WTC11 (cell line): Measurements from ENCODE around the gene ANTXR2. TPM values are rescaled to one million over a fixed set of nuclear protein-coding genes. Genes with fewer than 3 reads are reported as not detected.

ENCODE experiments used
- ATAC-seq: fragments of 200-7000 bp; cut with Tn5 transposase; 2 replicates; pipeline ENCODE4 v1.10.0; 2021; ENCODE audit warnings: mild to moderate bottlenecking, moderate library complexity
- CTCF ChIA-PET: fragments of 300-600 bp; sonication (Branson Sonifier 250); formaldehyde crosslinking; loops from one replicate; lab custom pipeline; 2021; ENCODE audit warnings: antibody characterized with exemption; lab: Charles Lee
- POLR2A ChIA-PET: fragments of 350-600 bp; sonication (Branson Sonifier 250); formaldehyde crosslinking; loops from one replicate; lab custom pipeline; 2021; ENCODE audit warnings: antibody characterized with exemption; lab: Charles Lee
- DNase-seq: peaks from one replicate; pipeline ENCODE4 v3.0.0; 2021; ENCODE audit warnings: low spot score
- H3K27ac Mint-ChIP-seq: 2 replicates; pipeline ENCODE4 v1.8.0; 2021; ENCODE audit warnings: mixed read lengths
- H3K27me3 Mint-ChIP-seq: 2 replicates; pipeline ENCODE4 v1.8.0; 2021; ENCODE audit warnings: low read depth, mild to moderate bottlenecking, moderate library complexity, mixed read lengths
- H3K36me3 Mint-ChIP-seq: 2 replicates; pipeline ENCODE4 v1.8.0; 2021; ENCODE audit warnings: mixed read lengths
- H3K4me1 Mint-ChIP-seq: 2 replicates; pipeline ENCODE4 v1.8.0; 2022; ENCODE audit warnings: mixed read lengths
- H3K4me3 Mint-ChIP-seq: 2 replicates; pipeline ENCODE4 v1.8.0; 2021; ENCODE audit warnings: mild to moderate bottlenecking, moderate library complexity, mixed read lengths
- H3K9me3 Mint-ChIP-seq: 2 replicates; pipeline ENCODE4 v1.8.0; 2021; ENCODE audit warnings: mixed read lengths
- ATF1 ChIP-seq: sonication (generic); formaldehyde crosslinking; IDR thresholded peaks from 2 replicates; pipeline ENCODE4 v1.8.1; 2023; ENCODE audit warnings: mild to moderate bottlenecking, moderate library complexity, missing genetic modification reagents
- ESRRA ChIP-seq: sonication (generic); formaldehyde crosslinking; IDR thresholded peaks from 2 replicates; pipeline ENCODE4 v1.8.1; 2022; ENCODE audit warnings: mild to moderate bottlenecking, missing genetic modification reagents, borderline replicate concordance
- IRF2 ChIP-seq: sonication (generic); formaldehyde crosslinking; IDR thresholded peaks from 2 replicates; pipeline ENCODE4 v1.8.0; 2022; ENCODE audit warnings: low read depth, missing genetic modification reagents, borderline replicate concordance
- JAZF1 ChIP-seq: fragments of 250-450 bp; sonication (Bioruptor Pico); IDR thresholded peaks from 2 replicates; pipeline ENCODE4 v1.9.0; 2021; ENCODE audit warnings: moderate library complexity, mild to moderate bottlenecking, inconsistent platforms
- MYBL2 ChIP-seq: sonication (generic); formaldehyde crosslinking; IDR thresholded peaks from 2 replicates; pipeline ENCODE4 v1.8.1; 2023; ENCODE audit warnings: mild to moderate bottlenecking, moderate library complexity, missing genetic modification reagents
- OVOL2 ChIP-seq: fragments of 250-450 bp; sonication (Bioruptor Pico); IDR thresholded peaks from 2 replicates; pipeline ENCODE4 v1.9.0; 2021; ENCODE audit warnings: mild to moderate bottlenecking, borderline replicate concordance
- ZNF317 ChIP-seq: sonication (generic); formaldehyde crosslinking; IDR thresholded peaks from 2 replicates; pipeline ENCODE4 v1.8.1; 2023; ENCODE audit warnings: low read depth, mild to moderate bottlenecking, moderate library complexity, missing genetic modification reagents, borderline replicate concordance
- ZNF671 ChIP-seq: fragments of 250-450 bp; sonication (Bioruptor Pico); IDR thresholded peaks from 2 replicates; pipeline ENCODE4 v1.8.0; 2021; ENCODE audit warnings: mild to moderate bottlenecking
- total RNA-seq: library from RNA; stranded (reverse); gene quantifications from 3 replicates; pipeline ENCODE4 v1.2.3, GENCODE V29; 2021
- TF ChIP-seq, protein P1 (sequence below): sonication (generic); formaldehyde crosslinking; IDR thresholded peaks from 2 replicates; pipeline ENCODE4 v1.8.1; 2023; ENCODE audit warnings: mild to moderate bottlenecking, moderate library complexity, missing genetic modification reagents
- TF ChIP-seq, protein P2 (sequence below): sonication (generic); formaldehyde crosslinking; IDR thresholded peaks from 2 replicates; pipeline ENCODE4 v1.8.1; 2023; ENCODE audit warnings: mild to moderate bottlenecking, missing genetic modification reagents
- TF ChIP-seq, protein P3 (sequence below): sonication (generic); formaldehyde crosslinking; conservative IDR thresholded peaks from 2 replicates; pipeline ENCODE4 v1.8.1; 2022; ENCODE audit warnings: mild to moderate bottlenecking, missing genetic modification reagents
- TF ChIP-seq, protein P4 (sequence below): sonication (generic); formaldehyde crosslinking; IDR thresholded peaks from 2 replicates; pipeline ENCODE4 v1.8.1; 2023; ENCODE audit warnings: mild to moderate bottlenecking, missing genetic modification reagents, moderate library complexity
- TF ChIP-seq, protein P5 (sequence below): fragments of 250-450 bp; sonication (Bioruptor Pico); IDR thresholded peaks from 2 replicates; pipeline ENCODE4 v1.9.0; 2021; ENCODE audit warnings: mild to moderate bottlenecking
- TF ChIP-seq, protein P6 (sequence below): fragments of 200-600 bp; IDR thresholded peaks from 2 replicates; pipeline ENCODE4 v1.8.0; 2022; ENCODE audit warnings: antibody characterized with exemption
- TF ChIP-seq, protein P7 (sequence below): sonication (generic); formaldehyde crosslinking; IDR thresholded peaks from 2 replicates; pipeline ENCODE4 v1.8.0; 2022; ENCODE audit warnings: missing genetic modification reagents

ANTXR2 gene
- total RNA-seq, 1 experiment from 2014 or later = 9.9 TPM

DNA sequence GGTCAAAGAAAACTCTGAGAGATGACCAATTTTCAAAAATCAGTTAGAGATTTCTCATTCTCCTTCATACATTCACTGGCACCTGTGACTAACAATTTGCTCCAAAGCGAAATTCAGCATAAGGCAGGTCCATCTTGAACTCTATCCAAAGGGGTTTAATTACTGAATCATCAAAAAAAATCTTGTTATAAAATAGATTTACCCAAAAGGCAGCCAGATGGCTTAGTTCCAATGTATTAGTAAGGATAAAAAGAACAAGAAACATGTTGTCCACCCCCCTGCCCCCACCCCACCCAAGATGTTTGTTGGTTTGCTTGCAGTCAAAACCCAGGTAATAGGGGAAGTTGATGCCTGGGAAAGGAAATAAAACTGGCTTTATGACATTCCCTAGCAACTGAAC is 200.3 kb downstream of the ANTXR2 start:
- H3K9me3 Mint-ChIP-seq = peaks cover 2% of the 10 kb centered on the region
- CTCF ChIA-PET = no interaction called here
- no peaks in the 10 kb centered on the region for H3K4me1 Mint-ChIP-seq
- no peaks in the 10 kb centered on the region; the same call in 1 of the 2 replicates for H3K27me3 Mint-ChIP-seq
- ATAC-seq (no peak), DNase-seq (no peak)
- no peak overlapping the region for H3K4me3 Mint-ChIP-seq
- H3K36me3 Mint-ChIP-seq = no peaks in the 10 kb centered on the region
- TF ChIP-seq, protein P1, sequence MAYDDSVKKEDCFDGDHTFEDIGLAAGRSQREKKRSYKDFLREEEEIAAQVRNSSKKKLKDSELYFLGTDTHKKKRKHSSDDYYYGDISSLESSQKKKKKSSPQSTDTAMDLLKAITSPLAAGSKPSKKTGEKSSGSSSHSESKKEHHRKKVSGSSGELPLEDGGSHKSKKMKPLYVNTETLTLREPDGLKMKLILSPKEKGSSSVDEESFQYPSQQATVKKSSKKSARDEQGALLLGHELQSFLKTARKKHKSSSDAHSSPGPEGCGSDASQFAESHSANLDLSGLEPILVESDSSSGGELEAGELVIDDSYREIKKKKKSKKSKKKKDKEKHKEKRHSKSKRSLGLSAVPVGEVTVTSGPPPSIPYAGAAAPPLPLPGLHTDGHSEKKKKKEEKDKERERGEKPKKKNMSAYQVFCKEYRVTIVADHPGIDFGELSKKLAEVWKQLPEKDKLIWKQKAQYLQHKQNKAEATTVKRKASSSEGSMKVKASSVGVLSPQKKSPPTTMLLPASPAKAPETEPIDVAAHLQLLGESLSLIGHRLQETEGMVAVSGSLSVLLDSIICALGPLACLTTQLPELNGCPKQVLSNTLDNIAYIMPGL (CRISPR knock-in tag) = no peak
- no peak for TF ChIP-seq OVOL2
- no peak for TF ChIP-seq MYBL2
- TF ChIP-seq, protein P2, sequence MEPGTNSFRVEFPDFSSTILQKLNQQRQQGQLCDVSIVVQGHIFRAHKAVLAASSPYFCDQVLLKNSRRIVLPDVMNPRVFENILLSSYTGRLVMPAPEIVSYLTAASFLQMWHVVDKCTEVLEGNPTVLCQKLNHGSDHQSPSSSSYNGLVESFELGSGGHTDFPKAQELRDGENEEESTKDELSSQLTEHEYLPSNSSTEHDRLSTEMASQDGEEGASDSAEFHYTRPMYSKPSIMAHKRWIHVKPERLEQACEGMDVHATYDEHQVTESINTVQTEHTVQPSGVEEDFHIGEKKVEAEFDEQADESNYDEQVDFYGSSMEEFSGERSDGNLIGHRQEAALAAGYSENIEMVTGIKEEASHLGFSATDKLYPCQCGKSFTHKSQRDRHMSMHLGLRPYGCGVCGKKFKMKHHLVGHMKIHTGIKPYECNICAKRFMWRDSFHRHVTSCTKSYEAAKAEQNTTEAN = no peak
- TF ChIP-seq, protein P3, sequence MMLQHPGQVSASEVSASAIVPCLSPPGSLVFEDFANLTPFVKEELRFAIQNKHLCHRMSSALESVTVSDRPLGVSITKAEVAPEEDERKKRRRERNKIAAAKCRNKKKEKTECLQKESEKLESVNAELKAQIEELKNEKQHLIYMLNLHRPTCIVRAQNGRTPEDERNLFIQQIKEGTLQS (CRISPR knock-in tag) = no peak
- TF ChIP-seq IRF2 (CRISPR knock-in tag) = no peak
- TF ChIP-seq ZNF317 = no peak
- TF ChIP-seq ESRRA (CRISPR knock-in tag) = no peak
- no peak for TF ChIP-seq JAZF1 (CRISPR knock-in tag)
- TF ChIP-seq, protein P4, sequence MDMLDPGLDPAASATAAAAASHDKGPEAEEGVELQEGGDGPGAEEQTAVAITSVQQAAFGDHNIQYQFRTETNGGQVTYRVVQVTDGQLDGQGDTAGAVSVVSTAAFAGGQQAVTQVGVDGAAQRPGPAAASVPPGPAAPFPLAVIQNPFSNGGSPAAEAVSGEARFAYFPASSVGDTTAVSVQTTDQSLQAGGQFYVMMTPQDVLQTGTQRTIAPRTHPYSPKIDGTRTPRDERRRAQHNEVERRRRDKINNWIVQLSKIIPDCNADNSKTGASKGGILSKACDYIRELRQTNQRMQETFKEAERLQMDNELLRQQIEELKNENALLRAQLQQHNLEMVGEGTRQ (CRISPR knock-in tag) = no peak
- TF ChIP-seq ZNF671 = no peak
- TF ChIP-seq, protein P5, sequence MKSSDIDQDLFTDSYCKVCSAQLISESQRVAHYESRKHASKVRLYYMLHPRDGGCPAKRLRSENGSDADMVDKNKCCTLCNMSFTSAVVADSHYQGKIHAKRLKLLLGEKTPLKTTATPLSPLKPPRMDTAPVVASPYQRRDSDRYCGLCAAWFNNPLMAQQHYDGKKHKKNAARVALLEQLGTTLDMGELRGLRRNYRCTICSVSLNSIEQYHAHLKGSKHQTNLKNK (CRISPR knock-in tag) = no peak
- TF ChIP-seq, protein P6, sequence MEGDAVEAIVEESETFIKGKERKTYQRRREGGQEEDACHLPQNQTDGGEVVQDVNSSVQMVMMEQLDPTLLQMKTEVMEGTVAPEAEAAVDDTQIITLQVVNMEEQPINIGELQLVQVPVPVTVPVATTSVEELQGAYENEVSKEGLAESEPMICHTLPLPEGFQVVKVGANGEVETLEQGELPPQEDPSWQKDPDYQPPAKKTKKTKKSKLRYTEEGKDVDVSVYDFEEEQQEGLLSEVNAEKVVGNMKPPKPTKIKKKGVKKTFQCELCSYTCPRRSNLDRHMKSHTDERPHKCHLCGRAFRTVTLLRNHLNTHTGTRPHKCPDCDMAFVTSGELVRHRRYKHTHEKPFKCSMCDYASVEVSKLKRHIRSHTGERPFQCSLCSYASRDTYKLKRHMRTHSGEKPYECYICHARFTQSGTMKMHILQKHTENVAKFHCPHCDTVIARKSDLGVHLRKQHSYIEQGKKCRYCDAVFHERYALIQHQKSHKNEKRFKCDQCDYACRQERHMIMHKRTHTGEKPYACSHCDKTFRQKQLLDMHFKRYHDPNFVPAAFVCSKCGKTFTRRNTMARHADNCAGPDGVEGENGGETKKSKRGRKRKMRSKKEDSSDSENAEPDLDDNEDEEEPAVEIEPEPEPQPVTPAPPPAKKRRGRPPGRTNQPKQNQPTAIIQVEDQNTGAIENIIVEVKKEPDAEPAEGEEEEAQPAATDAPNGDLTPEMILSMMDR = no peak
- TF ChIP-seq, all 79 proteins: peak for 0
- POLR2A ChIA-PET = no interaction called here
- no peak overlapping the region for H3K27ac Mint-ChIP-seq

DNA sequence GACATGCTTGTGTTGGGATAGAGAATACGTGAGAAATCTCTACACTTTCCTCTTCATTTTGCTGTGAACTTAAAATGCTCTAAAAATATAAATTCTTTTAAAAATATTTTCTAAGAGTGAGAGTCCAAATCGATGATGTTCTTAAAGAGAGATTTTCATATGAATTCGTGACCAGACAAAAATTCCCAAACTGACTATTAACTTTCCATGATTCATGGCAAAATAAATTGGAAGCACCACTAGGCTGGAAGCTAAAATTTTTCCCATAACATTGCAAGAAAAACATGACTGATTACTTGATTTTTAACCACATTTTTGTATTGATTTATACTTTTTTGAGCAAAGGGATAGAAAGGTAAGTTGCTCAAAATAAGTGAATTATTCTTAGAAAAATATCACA is 201.1 kb downstream of the ANTXR2 start:
- Mint-ChIP-seq H3K4me1 (no peaks in the 10 kb centered on the region), H3K4me3 (no peak overlapping the region), H3K27ac (no peak overlapping the region), H3K27me3 (no peaks in the 10 kb centered on the region; the same call in 1 of the 2 replicates), H3K9me3 (no peaks in the 10 kb centered on the region), H3K36me3 (no peaks in the 10 kb centered on the region)
- ATAC-seq (no peak), DNase-seq (no peak)
- POLR2A ChIA-PET = no interaction called here
- CTCF ChIA-PET = no interaction called here
- TF ChIP-seq, protein P7, sequence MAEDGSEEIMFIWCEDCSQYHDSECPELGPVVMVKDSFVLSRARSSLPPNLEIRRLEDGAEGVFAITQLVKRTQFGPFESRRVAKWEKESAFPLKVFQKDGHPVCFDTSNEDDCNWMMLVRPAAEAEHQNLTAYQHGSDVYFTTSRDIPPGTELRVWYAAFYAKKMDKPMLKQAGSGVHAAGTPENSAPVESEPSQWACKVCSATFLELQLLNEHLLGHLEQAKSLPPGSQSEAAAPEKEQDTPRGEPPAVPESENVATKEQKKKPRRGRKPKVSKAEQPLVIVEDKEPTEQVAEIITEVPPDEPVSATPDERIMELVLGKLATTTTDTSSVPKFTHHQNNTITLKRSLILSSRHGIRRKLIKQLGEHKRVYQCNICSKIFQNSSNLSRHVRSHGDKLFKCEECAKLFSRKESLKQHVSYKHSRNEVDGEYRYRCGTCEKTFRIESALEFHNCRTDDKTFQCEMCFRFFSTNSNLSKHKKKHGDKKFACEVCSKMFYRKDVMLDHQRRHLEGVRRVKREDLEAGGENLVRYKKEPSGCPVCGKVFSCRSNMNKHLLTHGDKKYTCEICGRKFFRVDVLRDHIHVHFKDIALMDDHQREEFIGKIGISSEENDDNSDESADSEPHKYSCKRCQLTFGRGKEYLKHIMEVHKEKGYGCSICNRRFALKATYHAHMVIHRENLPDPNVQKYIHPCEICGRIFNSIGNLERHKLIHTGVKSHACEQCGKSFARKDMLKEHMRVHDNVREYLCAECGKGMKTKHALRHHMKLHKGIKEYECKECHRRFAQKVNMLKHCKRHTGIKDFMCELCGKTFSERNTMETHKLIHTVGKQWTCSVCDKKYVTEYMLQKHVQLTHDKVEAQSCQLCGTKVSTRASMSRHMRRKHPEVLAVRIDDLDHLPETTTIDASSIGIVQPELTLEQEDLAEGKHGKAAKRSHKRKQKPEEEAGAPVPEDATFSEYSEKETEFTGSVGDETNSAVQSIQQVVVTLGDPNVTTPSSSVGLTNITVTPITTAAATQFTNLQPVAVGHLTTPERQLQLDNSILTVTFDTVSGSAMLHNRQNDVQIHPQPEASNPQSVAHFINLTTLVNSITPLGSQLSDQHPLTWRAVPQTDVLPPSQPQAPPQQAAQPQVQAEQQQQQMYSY (CRISPR knock-in tag) = no peak
- TF ChIP-seq ATF1 (CRISPR knock-in tag) = no peak
